ENCODE results near the gene CCDC192. TPM values are rescaled to one million over a fixed set of nuclear protein-coding genes. Genes with fewer than 3 reads are reported as not detected.

The CCDC192 gene
- total and polyA plus RNA-seq, 9 donors: 0.26 to 2.6 (median 0.91) TPM; not detected in 1

DNA sequence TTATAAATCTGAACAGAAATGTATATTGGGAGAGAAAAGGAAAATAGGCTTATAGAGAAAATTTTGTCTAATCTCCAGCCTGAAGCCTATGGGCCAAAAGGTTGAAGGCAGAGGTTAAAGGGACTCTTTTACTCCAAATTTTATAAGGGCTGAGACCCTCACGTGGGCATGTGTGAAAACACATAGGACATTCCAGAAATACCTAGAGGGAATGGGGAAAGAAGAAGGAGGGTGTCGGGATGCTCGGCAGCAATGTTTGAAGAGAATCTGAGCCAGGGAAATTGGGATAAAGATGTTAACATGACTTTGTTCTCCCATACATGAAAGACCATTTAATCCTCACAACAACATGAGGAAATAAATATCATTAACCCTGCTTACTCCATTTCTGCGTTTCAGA lies 278.3 kb downstream of the CCDC192 start:
- Histone ChIP-seq H3K4me3 (no peak overlapping the region), H3K27me3 (no peaks in the 10 kb centered on the region), H3K36me3 (no peaks in the 10 kb centered on the region), H3K9me3 (no peaks in the 10 kb centered on the region), H3K27ac (no peak overlapping the region), H3K4me1 (ENCODE audit: insufficient read depth) (no peaks in the 10 kb centered on the region)
- intact Hi-C loops (cut with DNase I): no loop called here
- TF ChIP-seq POLR2A (IDR thresholded peaks at IDR 0.05) (no peak), EP300 (IDR thresholded peaks at IDR 0.05) (no peak)
- TF ChIP-seq, protein P1, sequence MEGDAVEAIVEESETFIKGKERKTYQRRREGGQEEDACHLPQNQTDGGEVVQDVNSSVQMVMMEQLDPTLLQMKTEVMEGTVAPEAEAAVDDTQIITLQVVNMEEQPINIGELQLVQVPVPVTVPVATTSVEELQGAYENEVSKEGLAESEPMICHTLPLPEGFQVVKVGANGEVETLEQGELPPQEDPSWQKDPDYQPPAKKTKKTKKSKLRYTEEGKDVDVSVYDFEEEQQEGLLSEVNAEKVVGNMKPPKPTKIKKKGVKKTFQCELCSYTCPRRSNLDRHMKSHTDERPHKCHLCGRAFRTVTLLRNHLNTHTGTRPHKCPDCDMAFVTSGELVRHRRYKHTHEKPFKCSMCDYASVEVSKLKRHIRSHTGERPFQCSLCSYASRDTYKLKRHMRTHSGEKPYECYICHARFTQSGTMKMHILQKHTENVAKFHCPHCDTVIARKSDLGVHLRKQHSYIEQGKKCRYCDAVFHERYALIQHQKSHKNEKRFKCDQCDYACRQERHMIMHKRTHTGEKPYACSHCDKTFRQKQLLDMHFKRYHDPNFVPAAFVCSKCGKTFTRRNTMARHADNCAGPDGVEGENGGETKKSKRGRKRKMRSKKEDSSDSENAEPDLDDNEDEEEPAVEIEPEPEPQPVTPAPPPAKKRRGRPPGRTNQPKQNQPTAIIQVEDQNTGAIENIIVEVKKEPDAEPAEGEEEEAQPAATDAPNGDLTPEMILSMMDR (IDR thresholded peaks at IDR 0.05): no peak
- 78 to 94% (median 91%) methylated on average over 4 of the region's 4 CpGs for WGBS, 3 donors
- no peak for DNase-seq

DNA sequence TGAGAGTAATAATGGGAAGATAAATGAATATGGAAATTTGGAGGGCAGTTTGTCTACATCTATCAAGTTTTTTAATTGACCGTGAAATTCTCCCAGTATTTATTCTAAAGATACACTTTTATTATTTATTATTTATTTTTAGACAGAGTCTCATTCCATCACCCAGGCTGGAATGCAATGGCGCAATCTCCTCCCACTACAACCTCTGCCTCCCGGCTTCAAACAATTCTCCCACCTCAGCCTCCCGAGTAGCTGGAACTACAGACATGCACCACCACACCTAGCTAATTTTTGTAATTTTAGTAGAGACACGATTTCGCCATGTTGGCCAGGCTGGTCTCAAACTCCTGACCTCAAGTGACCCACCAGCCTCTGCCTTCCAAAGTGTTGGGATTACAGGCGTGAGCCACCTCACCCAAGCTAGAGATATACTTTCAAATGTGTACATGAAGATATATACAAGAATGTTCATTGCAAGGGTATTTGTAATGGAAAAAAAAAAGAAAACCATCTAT lies 282.7 kb downstream of the CCDC192 start:
- H3K4me1 ChIP-seq (ENCODE audit: insufficient read depth): peaks cover 2% of the 10 kb centered on the region
- no peak overlapping the region for H3K4me3 ChIP-seq
- H3K27ac ChIP-seq: no peak overlapping the region
- 94 to 95% (median 94%) methylated on average over 7 of the region's 7 CpGs for WGBS, 3 donors
- no peaks in the 10 kb centered on the region for H3K9me3 ChIP-seq
- H3K36me3 ChIP-seq: no peaks in the 10 kb centered on the region
- DNase-seq: no peak
- TF ChIP-seq EP300 (IDR thresholded peaks at IDR 0.05) (no peak), POLR2A (IDR thresholded peaks at IDR 0.05) (no peak)
- TF ChIP-seq, protein P1 (IDR thresholded peaks at IDR 0.05): no peak
- intact Hi-C loops (cut with DNase I): no loop called here
- no peaks in the 10 kb centered on the region for H3K27me3 ChIP-seq

DNA sequence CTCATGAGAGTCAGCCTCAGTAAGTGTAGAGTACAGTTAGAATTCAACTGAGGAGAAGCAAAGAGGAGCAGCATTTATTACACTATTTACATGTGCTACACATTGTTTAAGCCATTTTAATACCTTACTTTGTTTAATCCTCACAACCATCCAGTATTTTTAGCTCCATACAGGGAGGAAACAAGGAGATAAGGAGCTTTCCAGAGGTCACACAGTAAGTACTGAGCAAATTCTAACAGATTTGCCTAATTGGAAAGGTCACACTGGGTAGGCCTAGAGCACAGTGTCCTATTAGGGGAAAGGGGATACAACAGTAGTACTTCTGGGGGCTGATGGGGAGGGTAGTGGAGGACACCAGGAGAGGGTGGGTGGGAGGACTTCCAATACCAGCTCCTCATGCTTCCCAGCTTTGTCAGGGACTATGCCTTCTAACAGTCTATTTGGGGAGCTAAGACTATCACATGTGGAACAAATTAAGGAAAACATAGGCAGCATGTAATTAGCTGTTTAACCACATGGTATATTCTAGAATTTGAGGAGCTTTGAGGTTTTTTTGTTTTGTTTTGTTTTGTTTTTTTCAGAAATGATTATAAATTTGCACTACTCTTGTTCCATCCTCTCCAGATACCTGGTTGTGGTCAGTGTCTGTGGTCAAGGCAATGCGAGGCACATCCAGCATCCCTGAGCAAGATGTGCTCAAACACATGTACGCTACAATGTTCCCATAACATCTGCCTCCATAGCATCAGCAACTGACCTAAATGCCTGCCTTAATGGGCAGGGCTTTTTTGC lies 284.4 kb downstream of the CCDC192 start:
- intact Hi-C loops (cut with DNase I): no loop called here
- TF ChIP-seq EP300 (IDR thresholded peaks at IDR 0.05) (no peak), POLR2A (IDR thresholded peaks at IDR 0.05) (no peak)
- TF ChIP-seq, protein P1 (IDR thresholded peaks at IDR 0.05): no peak
- Histone ChIP-seq H3K9me3 (no peaks in the 10 kb centered on the region), H3K4me1 (ENCODE audit: insufficient read depth) (peaks cover 2% of the 10 kb centered on the region), H3K36me3 (no peaks in the 10 kb centered on the region), H3K27ac (no peak overlapping the region), H3K27me3 (no peaks in the 10 kb centered on the region), H3K4me3 (no peak overlapping the region)
- 63 to 74% (median 72%) methylated on average over 2 of the region's 2 CpGs for whole genome bisulfite sequencing, 3 donors
- no peak for DNase-seq

DNA sequence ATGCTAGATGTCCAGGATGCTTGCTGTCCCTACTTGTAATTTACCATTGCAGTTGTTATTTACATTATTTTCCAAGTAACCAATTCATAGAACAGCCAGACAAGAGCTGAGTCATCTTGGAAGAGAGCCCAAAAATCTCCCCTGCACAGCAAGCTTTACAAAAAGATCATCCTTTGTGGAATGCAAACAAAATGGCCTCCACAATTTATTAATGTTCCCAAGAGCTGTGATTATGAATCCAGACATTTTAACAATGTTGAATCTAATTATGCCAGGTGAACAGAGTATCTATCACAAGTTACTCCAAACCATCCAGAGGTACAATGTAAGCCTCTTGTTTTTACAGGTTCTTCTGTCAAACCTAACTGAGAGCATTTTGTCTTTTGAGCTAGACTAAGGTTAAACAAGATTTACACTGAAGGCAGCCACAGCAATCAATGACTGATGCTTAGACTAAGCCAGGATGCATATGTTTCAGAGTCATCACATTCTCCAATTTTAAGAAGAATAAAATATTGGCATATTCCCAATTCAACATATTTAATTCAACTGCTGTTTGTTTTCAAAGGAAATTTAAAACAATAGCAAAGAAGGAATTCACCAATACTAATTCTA lies 285.1 kb downstream of the CCDC192 start:
- intact Hi-C loops (cut with DNase I): no loop called here
- H3K27ac ChIP-seq: no peak overlapping the region
- TF ChIP-seq EP300 (IDR thresholded peaks at IDR 0.05) (no peak), POLR2A (IDR thresholded peaks at IDR 0.05) (no peak)
- TF ChIP-seq, protein P1 (IDR thresholded peaks at IDR 0.05): no peak
- H3K27me3 ChIP-seq: no peaks in the 10 kb centered on the region
- no peaks in the 10 kb centered on the region for H3K9me3 ChIP-seq
- H3K4me1 ChIP-seq (ENCODE audit: insufficient read depth): peaks cover 2% of the 10 kb centered on the region
- no peaks in the 10 kb centered on the region for H3K36me3 ChIP-seq
- no peak overlapping the region for H3K4me3 ChIP-seq
- no peak for DNase-seq

Other genes starting within 250 kb of the CCDC192 start
- gene PRRC1, start 185.8 kb upstream of the CCDC192 start, total RNA-seq: 10 to 100 TPM; 24.2 to 59.0 (median 46.1) TPM
- 10 to 100 TPM; 19.0 to 54.1 TPM for gene PRRC1, start 185.8 kb upstream of the CCDC192 start, polyA plus RNA-seq
- not detected for gene CTXN3, start 54.3 kb upstream of the CCDC192 start, total RNA-seq
- not detected for gene CTXN3, start 54.3 kb upstream of the CCDC192 start, polyA plus RNA-seq

Measured in ovary (tissue), 9 donors.